Measurements from ENCODE around the gene ANKRD28.
"Not testable (repeated sequence)": the region's sequence is repeated elsewhere in the genome, so short reads cannot be mapped to it uniquely, and the experiment has no call there.

The ANKRD28 gene

GRCh38 chr3:15636028-15636709 is 161.6 kb downstream of the ANKRD28 start:
- no peaks in the 10 kb centered on the region for H3K27me3 Mint-ChIP-seq
- H3K9me3 Mint-ChIP-seq, result no peaks in the 10 kb centered on the region
- ATAC-seq (peak; percentile 84), DNase-seq (peak in 1 of 2 donors; percentile 60)
- peaks cover 74% of the 10 kb centered on the region for H3K4me1 Mint-ChIP-seq
- peak overlapping the region; percentile 95 to 97 for H3K27ac Mint-ChIP-seq
- peak overlapping the region; percentile 39 to 64 for H3K4me3 Mint-ChIP-seq

DNA sequence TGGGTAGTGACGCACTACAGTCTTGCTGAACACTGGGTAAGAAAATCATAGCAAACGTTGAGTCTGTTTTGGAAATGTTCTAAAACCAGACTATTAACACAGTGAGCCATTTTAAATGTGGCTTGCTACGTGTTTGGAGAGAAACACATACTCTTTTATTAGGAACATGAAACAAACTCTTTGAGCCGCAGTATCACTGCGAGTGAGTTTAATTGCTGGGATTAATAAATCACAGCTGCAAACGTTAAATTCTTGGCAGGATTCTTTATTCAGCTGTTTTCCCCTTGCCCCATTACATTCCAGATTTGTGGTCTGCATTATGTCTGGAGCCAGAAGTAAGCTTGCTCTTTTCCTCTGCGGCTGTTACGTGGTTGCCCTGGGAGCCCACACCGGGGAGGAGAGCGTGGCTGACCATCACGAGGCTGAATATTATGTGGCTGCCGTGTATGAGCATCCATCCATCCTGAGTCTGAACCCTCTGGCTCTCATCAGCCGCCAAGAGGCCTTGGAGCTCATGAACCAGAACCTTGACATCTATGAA is 162.6 kb downstream of the ANKRD28 start:
- Mint-ChIP-seq H3K4me1 (peaks cover 78% of the 10 kb centered on the region), H3K9me3 (no peaks in the 10 kb centered on the region), H3K4me3 (no peak overlapping the region), H3K27me3 (no peaks in the 10 kb centered on the region), H3K27ac (no peak overlapping the region)
- DNase-seq, result no peak
- ATAC-seq, result no peak

DNA sequence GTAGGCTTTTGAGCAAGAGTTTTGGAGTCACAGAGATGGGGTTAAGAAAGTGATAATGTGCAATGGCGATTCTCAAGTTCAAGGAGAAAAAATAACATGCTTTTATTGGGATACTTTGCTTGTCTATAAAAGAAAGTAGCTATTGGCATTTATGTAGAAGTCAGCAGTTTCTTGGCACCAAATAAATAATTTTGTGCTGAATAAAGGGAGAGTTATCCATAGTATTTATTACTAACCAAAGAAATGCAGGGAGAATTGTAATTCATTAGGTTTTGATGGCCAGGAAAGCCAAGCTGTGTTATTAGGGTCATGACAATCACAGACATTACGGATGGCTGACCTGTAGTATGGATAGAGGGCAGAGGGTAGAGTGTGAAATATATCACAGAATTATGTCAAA is 163.1 kb downstream of the ANKRD28 start:
- no peak for DNase-seq
- Mint-ChIP-seq H3K27me3 (no peaks in the 10 kb centered on the region), H3K4me3 (no peak overlapping the region), H3K4me1 (peaks cover 84% of the 10 kb centered on the region), H3K27ac (peak overlapping the region in 1 of 2 donors; percentile 50), H3K9me3 (no peaks in the 10 kb centered on the region)
- no peak for ATAC-seq

DNA sequence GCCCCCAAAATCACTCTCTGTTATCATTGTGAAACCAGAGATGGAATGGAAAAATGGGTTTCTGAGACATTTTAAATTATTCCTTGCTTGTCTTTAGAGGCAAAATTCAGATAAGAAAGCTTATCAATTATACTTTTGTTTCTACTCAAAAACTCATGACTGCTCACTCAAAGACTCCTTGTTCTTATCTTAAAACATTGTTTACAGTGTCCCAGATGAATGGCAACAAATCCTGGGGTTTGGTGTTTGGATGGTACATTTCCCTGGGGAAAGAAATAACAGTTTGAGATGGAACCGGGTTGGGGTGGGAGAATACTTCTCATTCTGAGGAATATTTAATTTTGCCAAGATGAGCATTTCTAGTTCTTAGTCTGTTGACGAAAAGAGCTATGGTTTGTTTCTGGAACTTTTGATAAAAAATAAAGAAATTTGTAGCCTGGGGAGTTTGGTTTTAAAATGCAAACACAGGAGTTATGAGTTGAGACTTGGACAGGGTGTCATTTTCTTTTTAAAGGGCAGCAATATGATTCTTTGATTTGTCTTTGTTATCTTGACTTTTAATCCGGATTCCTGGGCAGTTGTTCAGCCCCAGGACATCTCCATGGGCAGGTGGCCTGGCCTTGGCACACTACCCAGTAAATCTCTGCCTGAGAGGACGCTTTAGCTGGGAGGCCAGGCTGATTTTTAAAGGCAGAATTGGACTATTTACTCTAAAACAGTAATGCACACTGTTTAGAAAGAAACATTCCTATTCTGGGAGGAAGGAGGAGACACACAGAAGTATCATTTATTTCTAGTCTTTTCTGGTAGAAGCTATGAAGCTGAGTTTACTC is 163.8 kb downstream of the ANKRD28 start:
- no peaks in the 10 kb centered on the region for H3K9me3 Mint-ChIP-seq
- no peaks in the 10 kb centered on the region for H3K27me3 Mint-ChIP-seq
- H3K4me3 Mint-ChIP-seq, result peak overlapping the region in 1 of 2 donors; percentile 19
- DNase-seq (no peak), ATAC-seq (no peak)
- peak overlapping the region; percentile 38 to 50 for H3K27ac Mint-ChIP-seq
- H3K4me1 Mint-ChIP-seq, result peaks cover 86% of the 10 kb centered on the region

- Mint-ChIP-seq H3K27me3 (no peaks in the 10 kb centered on the region), H3K27ac (peak overlapping the region in 1 of 2 donors; percentile 38), H3K4me1 (peaks cover 78% of the 10 kb centered on the region), H3K4me3 (no peak overlapping the region), H3K9me3 (no peaks in the 10 kb centered on the region)
- no peak for DNase-seq
- no peak for ATAC-seq
Measured at GRCh38 chr3:15633159-15633558, 164.6 kb downstream of the ANKRD28 start.

GRCh38 chr3:15632212-15632580 is 165.6 kb downstream of the ANKRD28 start:
- ATAC-seq, result no peak
- no peak for DNase-seq
- Mint-ChIP-seq H3K9me3 (no peaks in the 10 kb centered on the region), H3K27ac (no peak overlapping the region), H3K4me3 (no peak overlapping the region), H3K27me3 (no peaks in the 10 kb centered on the region), H3K4me1 (peaks cover 75% of the 10 kb centered on the region)

DNA sequence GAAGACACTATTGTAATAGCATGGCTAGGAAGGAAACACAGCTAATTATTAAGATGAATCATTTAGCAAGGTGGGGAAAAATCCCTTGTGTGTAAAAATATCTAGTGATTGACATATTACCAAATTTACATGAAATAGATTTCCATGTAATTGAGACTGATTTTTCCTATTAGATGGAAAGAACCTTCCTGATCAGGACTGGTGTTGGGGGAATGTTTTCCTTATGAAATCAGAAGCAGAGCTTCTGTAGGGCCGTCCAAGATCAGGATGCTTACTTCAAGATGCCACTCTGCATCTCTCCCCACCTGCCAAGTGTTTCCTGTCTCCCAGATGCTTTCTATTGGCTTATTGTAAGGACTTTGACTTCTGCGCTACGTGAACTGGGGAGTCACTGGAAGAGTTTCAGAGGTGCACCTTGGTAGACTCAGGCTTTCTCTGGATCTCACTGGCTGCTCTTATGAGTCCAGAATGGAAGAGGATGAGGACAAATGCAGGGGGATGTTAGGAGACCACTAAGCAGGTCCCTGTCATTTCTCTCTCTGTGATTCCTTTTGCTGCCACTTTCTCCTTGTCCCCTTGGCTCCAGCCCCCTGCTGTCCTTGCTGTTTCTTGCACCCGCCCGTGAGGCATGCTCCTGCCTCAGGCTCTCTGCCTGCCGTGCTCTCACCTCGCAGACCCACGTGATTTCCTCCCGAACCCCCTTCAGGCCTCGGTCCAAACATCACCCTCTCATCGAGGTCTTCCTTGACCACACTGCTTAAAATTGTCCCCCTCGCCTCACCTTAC is 166.2 kb downstream of the ANKRD28 start:
- ATAC-seq, result no peak
- no peaks in the 10 kb centered on the region for H3K9me3 Mint-ChIP-seq
- H3K27me3 Mint-ChIP-seq, result no peaks in the 10 kb centered on the region
- no peak overlapping the region for H3K4me3 Mint-ChIP-seq
- H3K27ac Mint-ChIP-seq, result no peak overlapping the region
- no peak for DNase-seq
- H3K4me1 Mint-ChIP-seq, result peaks cover 71% of the 10 kb centered on the region

DNA sequence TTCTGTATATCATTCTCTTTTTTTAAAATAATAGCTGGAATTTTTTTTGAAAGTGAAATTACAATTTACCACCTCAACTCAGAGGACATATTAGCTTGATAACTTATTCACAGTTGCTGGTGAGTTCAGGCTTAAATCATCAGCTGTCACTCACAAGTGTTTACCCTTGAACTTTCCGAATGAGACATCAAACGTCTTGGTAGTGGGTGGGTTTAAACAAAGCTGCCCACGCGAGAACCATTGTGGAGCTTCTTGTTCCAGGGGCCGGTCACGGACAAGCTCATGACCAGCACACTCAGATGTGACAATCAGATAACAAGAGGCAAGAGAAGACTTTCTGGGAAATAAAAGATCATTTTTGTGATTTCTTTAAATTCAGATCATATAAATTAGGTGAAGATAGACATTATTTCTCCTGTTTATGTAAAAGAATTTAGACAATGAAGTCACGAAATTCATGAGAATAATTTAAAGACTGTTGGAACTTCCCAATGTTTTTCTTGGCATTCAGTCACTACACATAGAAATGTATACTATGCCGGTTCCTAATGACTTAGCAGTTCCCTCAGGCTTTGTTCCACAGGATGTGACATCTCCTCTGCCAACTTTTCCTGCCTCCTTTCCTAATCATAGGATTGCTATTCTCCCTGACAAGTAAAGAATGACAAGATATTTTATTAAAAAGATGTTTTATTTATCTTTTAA is 167.0 kb downstream of the ANKRD28 start:
- peak overlapping the region in 1 of 2 donors; percentile 91 for H3K27ac Mint-ChIP-seq
- peak; percentile 71 for ATAC-seq
- H3K9me3 Mint-ChIP-seq, result no peaks in the 10 kb centered on the region
- peaks cover 63% of the 10 kb centered on the region for H3K4me1 Mint-ChIP-seq
- peak overlapping the region; percentile 34 to 75 for H3K4me3 Mint-ChIP-seq
- no peaks in the 10 kb centered on the region for H3K27me3 Mint-ChIP-seq
- DNase-seq, result no peak

GRCh38 chr3:15629860-15630597 is 167.8 kb downstream of the ANKRD28 start:
- Mint-ChIP-seq H3K9me3 (no peaks in the 10 kb centered on the region), H3K4me3 (peak overlapping the region; percentile 34 to 75), H3K27me3 (no peaks in the 10 kb centered on the region), H3K4me1 (peaks cover 58% of the 10 kb centered on the region), H3K27ac (peak overlapping the region in 1 of 2 donors; percentile 91)
- ATAC-seq (peak; percentile 98), DNase-seq (peak; percentile 51 to 73)

GRCh38 chr3:15628967-15629366 is 168.8 kb downstream of the ANKRD28 start:
- Mint-ChIP-seq H3K27ac (no peak overlapping the region), H3K4me3 (no peak overlapping the region), H3K4me1 (peaks cover 60% of the 10 kb centered on the region), H3K9me3 (peaks cover under 1 to 5% of the 10 kb centered on the region in 2 donors), H3K27me3 (no peaks in the 10 kb centered on the region)
- DNase-seq (no peak), ATAC-seq (no peak)

GRCh38 chr3:15623535-15624440 is 174.0 kb downstream of the ANKRD28 start:
- DNase-seq, result no peak
- Mint-ChIP-seq H3K4me1 (peaks cover 30% of the 10 kb centered on the region), H3K27ac (peak overlapping the region; percentile 85 to 89), H3K9me3 (peaks cover 42 to 49% of the 10 kb centered on the region in 2 donors), H3K4me3 (peak overlapping the region; percentile 43 to 71), H3K27me3 (no peaks in the 10 kb centered on the region)
- ATAC-seq, result no peak

- H3K27ac Mint-ChIP-seq, H3K4me3 Mint-ChIP-seq, H3K27me3 Mint-ChIP-seq, DNase-seq, ATAC-seq: not testable (repeated sequence)
- H3K4me1 Mint-ChIP-seq, result peaks cover 17% of the 10 kb centered on the region
- peaks cover 45 to 49% of the 10 kb centered on the region in 2 donors for H3K9me3 Mint-ChIP-seq
Measured at GRCh38 chr3:15619659-15620464, 177.9 kb downstream of the ANKRD28 start.
